ENCODE results near the gene CTNNA3. TPM values are rescaled to one million over a fixed set of nuclear protein-coding genes. Genes with fewer than 3 reads are reported as not detected.

The CTNNA3 gene
- total and polyA plus RNA-seq, 12 donors, result 0.03 to 14.4 (median 0.47) TPM; not detected in 1

DNA sequence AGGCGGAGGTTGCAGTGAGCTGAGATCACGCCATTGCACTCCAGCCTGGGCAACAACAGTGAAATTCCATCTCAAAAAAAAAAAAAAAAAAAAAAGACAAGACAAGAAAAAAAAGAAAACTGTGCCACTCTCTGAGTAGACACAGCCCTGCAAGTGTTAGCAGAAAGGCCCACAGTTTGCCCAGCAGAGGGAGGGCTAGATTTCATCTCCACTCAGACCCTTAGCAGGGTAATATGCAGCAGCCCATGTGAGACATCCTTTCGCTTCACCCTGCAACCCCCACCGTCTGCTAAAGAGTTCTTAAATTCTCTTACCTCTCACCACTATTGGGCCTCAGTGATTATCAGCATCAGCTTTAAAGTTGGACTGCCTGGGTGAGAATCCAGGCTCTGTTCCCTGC is 38.2 kb downstream of the CTNNA3 start:
- intact Hi-C loops (cut with DNase I), result no loop called here
- H3K27me3 ChIP-seq, result no peaks in the 10 kb centered on the region
- TF ChIP-seq POLR2A (IDR thresholded peaks at IDR 0.05), result no peak
- TF ChIP-seq, protein P1, sequence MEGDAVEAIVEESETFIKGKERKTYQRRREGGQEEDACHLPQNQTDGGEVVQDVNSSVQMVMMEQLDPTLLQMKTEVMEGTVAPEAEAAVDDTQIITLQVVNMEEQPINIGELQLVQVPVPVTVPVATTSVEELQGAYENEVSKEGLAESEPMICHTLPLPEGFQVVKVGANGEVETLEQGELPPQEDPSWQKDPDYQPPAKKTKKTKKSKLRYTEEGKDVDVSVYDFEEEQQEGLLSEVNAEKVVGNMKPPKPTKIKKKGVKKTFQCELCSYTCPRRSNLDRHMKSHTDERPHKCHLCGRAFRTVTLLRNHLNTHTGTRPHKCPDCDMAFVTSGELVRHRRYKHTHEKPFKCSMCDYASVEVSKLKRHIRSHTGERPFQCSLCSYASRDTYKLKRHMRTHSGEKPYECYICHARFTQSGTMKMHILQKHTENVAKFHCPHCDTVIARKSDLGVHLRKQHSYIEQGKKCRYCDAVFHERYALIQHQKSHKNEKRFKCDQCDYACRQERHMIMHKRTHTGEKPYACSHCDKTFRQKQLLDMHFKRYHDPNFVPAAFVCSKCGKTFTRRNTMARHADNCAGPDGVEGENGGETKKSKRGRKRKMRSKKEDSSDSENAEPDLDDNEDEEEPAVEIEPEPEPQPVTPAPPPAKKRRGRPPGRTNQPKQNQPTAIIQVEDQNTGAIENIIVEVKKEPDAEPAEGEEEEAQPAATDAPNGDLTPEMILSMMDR (IDR thresholded peaks at IDR 0.05), result no peak
- no peaks in the 10 kb centered on the region for H3K36me3 ChIP-seq (replicated peaks in 1 of 2)
- H3K4me3 ChIP-seq, result no peak overlapping the region
- no peaks in the 10 kb centered on the region for H3K9me3 ChIP-seq (replicated peaks in 1 of 3)
- H3K27ac ChIP-seq, result no peak overlapping the region
- no peaks in the 10 kb centered on the region for H3K4me1 ChIP-seq (replicated peaks in 1 of 2)
- WGBS, 4 donors, result 75 to 91% (median 83%) methylated on average over 4 of the region's 4 CpGs
- no peak for DNase-seq

- H3K27me3 ChIP-seq, result no peaks in the 10 kb centered on the region
- TF ChIP-seq, protein P1 (IDR thresholded peaks at IDR 0.05), result no peak
- no peak for TF ChIP-seq POLR2A (IDR thresholded peaks at IDR 0.05)
- intact Hi-C loops (cut with DNase I), result no loop called here
- no peaks in the 10 kb centered on the region for H3K9me3 ChIP-seq (replicated peaks in 1 of 3)
- no peaks in the 10 kb centered on the region for H3K36me3 ChIP-seq (replicated peaks in 1 of 2)
- WGBS, 4 donors, result 79 to 88% (median 82%) methylated on average over 4 of the region's 4 CpGs
- no peak overlapping the region for H3K27ac ChIP-seq
- no peak overlapping the region for H3K4me3 ChIP-seq
- no peaks in the 10 kb centered on the region for H3K4me1 ChIP-seq (replicated peaks in 1 of 2)
- no peak for DNase-seq
Measured at GRCh38 chr10:67650558-67650957, 45.4 kb downstream of the CTNNA3 start.

GRCh38 chr10:67648613-67649229 is 47.3 kb downstream of the CTNNA3 start:
- Histone ChIP-seq H3K27ac (no peak overlapping the region), H3K27me3 (no peaks in the 10 kb centered on the region), H3K4me3 (no peak overlapping the region), H3K9me3 (replicated peaks in 1 of 3) (no peaks in the 10 kb centered on the region), H3K36me3 (replicated peaks in 1 of 2) (no peaks in the 10 kb centered on the region), H3K4me1 (replicated peaks in 1 of 2) (no peaks in the 10 kb centered on the region)
- no peak for DNase-seq
- TF ChIP-seq POLR2A (IDR thresholded peaks at IDR 0.05), result no peak
- TF ChIP-seq, protein P1 (IDR thresholded peaks at IDR 0.05), result no peak
- 86 to 93% (median 92%) methylated on average over 4 of the region's 4 CpGs for WGBS, 4 donors
- intact Hi-C loops (cut with DNase I), result no loop called here

DNA sequence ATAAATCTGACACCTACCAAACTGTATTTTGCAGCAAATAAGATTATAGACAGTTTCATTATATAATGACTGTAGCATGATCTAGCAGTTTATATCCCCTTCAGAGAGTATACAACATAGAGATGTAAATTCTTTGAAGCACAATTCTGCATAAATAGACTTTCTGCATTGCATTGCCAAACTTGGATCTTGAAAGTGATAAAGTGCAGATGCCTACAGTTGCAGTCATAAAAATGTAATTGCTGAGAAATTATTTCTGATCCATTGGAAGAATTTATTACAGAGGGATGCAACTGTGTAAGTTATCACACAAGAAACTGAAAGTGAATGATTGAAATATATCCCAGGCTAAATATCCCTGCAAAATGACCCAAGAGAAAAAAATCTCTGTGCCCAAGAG is 65.1 kb downstream of the CTNNA3 start:
- DNase-seq, result no peak
- Histone ChIP-seq H3K9me3 (replicated peaks in 1 of 3) (no peaks in the 10 kb centered on the region), H3K4me1 (replicated peaks in 1 of 2) (no peaks in the 10 kb centered on the region), H3K27ac (no peak overlapping the region), H3K27me3 (no peaks in the 10 kb centered on the region), H3K4me3 (no peak overlapping the region), H3K36me3 (replicated peaks in 1 of 2) (no peaks in the 10 kb centered on the region)
- TF ChIP-seq POLR2A (IDR thresholded peaks at IDR 0.05), result no peak
- TF ChIP-seq, protein P1 (IDR thresholded peaks at IDR 0.05), result no peak
- intact Hi-C loops (cut with DNase I), result no loop called here
